ENCODE results near the gene DIO3. TPM values are rescaled to one million over a fixed set of nuclear protein-coding genes. Genes with fewer than 3 reads are reported as not detected.

Gene DIO3
- total RNA-seq, 1 experiment from 2014 or later = not detected

GRCh38 chr14:101563352-101563653 lies 2.0 kb downstream of the DIO3 start:
- DNase-seq (ENCODE audit: low spot score) = no peak
- TF ChIP-seq CTCF (conservative IDR thresholded peaks at IDR 0.05; ENCODE audit: low read depth, low read length) (no peak), EZH2 (IDR thresholded peaks at IDR 0.05; ENCODE audit: borderline replicate concordance, low read depth, low read length, poor library complexity, severe bottlenecking) (no peak)
- Histone ChIP-seq H3K4me3 (ENCODE audit: low read depth, low read length, poor library complexity, severe bottlenecking) (no peak overlapping the region), H3K4me1 (ENCODE audit: insufficient read depth, low read length, poor library complexity, severe bottlenecking) (no peaks in the 10 kb centered on the region), H3K9me3 (ENCODE audit: low read depth, low read length, poor library complexity, severe bottlenecking) (peaks cover 5% of the 10 kb centered on the region), H3K27ac (ENCODE audit: low read depth, low read length, poor library complexity, severe bottlenecking) (no peak overlapping the region), H3K36me3 (ENCODE audit: insufficient read depth, low read length, poor library complexity, severe bottlenecking) (no peaks in the 10 kb centered on the region), H3K27me3 (replicated peaks; ENCODE audit: insufficient read depth, low read depth, low read length, poor library complexity) (peaks cover 91% of the 10 kb centered on the region)
- ChIA-PET CTCF (interaction anchor here (0.6 kb wide), 1 partner anchor 664 kb away, joined by 8 read pairs; no protein-coding TSS in a partner anchor), POLR2A (ENCODE audit: low non-redundant PET) (no interaction called here)
- BruUV-seq (replicated peaks) = no TSS peak
- intact Hi-C loops (cut with micrococcal nuclease; ENCODE audit: unreplicated experiment) = no loop called here

GRCh38 chr14:101563654-101564443 lies 2.6 kb downstream of the DIO3 start:
- intact Hi-C loops (cut with micrococcal nuclease; ENCODE audit: unreplicated experiment) = no loop called here
- CTCF ChIA-PET = interaction anchor here (0.5 to 0.6 kb wide), 2 partner anchors 393 to 665 kb away, joined by 3 to 8 read pairs; no protein-coding TSS in a partner anchor
- BruUV-seq (replicated peaks) = no TSS peak
- H3K27ac ChIP-seq (ENCODE audit: low read depth, low read length, poor library complexity, severe bottlenecking) = no peak overlapping the region
- POLR2A ChIA-PET (ENCODE audit: low non-redundant PET) = no interaction called here
- H3K36me3 ChIP-seq (ENCODE audit: insufficient read depth, low read length, poor library complexity, severe bottlenecking) = no peaks in the 10 kb centered on the region
- H3K27me3 ChIP-seq (replicated peaks; ENCODE audit: insufficient read depth, low read depth, low read length, poor library complexity) = peaks cover 91% of the 10 kb centered on the region
- peak; percentile 16 for TF ChIP-seq EZH2 (IDR thresholded peaks at IDR 0.05; ENCODE audit: borderline replicate concordance, low read depth, low read length, poor library complexity, severe bottlenecking)
- no peak for TF ChIP-seq CTCF (conservative IDR thresholded peaks at IDR 0.05; ENCODE audit: low read depth, low read length)
- no peak for DNase-seq (ENCODE audit: low spot score)
- no peaks in the 10 kb centered on the region for H3K4me1 ChIP-seq (ENCODE audit: insufficient read depth, low read length, poor library complexity, severe bottlenecking)
- peaks cover 5% of the 10 kb centered on the region for H3K9me3 ChIP-seq (ENCODE audit: low read depth, low read length, poor library complexity, severe bottlenecking)
- no peak overlapping the region for H3K4me3 ChIP-seq (ENCODE audit: low read depth, low read length, poor library complexity, severe bottlenecking)

- no TSS peak for BruUV-seq (replicated peaks)
- Histone ChIP-seq H3K27ac (ENCODE audit: low read depth, low read length, poor library complexity, severe bottlenecking) (no peak overlapping the region), H3K9me3 (ENCODE audit: low read depth, low read length, poor library complexity, severe bottlenecking) (peaks cover 5% of the 10 kb centered on the region), H3K4me1 (ENCODE audit: insufficient read depth, low read length, poor library complexity, severe bottlenecking) (no peaks in the 10 kb centered on the region), H3K27me3 (replicated peaks; ENCODE audit: insufficient read depth, low read depth, low read length, poor library complexity) (peaks cover 91% of the 10 kb centered on the region), H3K36me3 (ENCODE audit: insufficient read depth, low read length, poor library complexity, severe bottlenecking) (no peaks in the 10 kb centered on the region), H3K4me3 (ENCODE audit: low read depth, low read length, poor library complexity, severe bottlenecking) (no peak overlapping the region)
- no peak for TF ChIP-seq CTCF (conservative IDR thresholded peaks at IDR 0.05; ENCODE audit: low read depth, low read length)
- TF ChIP-seq EZH2 (IDR thresholded peaks at IDR 0.05; ENCODE audit: borderline replicate concordance, low read depth, low read length, poor library complexity, severe bottlenecking) = no peak
- intact Hi-C loops (cut with micrococcal nuclease; ENCODE audit: unreplicated experiment) = no loop called here
- ChIA-PET POLR2A (ENCODE audit: low non-redundant PET) (no interaction called here), CTCF (interaction anchor here (0.5 kb wide), 1 partner anchor 393 kb away, joined by 3 read pairs; no protein-coding TSS in a partner anchor)
- DNase-seq (ENCODE audit: low spot score) = no peak
Observed at GRCh38 chr14:101564444-101564776, 3.1 kb downstream of the DIO3 start.
